H1 (cell line): Measurements from ENCODE around the gene CAMK2A. TPM values are rescaled to one million over a fixed set of nuclear protein-coding genes. Genes with fewer than 3 reads are reported as not detected.

Experiments used
- CTCF ChIA-PET: fragments of 300-600 bp; sonication (Branson Sonifier 250); formaldehyde crosslinking; loops from one replicate; lab custom pipeline; 2021; ENCODE audit not compliant: partially characterized antibody; lab: Charles Lee
- POLR2A ChIA-PET: fragments of 300-600 bp; sonication (Branson Sonifier 250); formaldehyde crosslinking; loops from one replicate; lab custom pipeline; 2021; ENCODE audit warnings: inconsistent platforms; ENCODE audit not compliant: partially characterized antibody; lab: Charles Lee
- DNase-seq, 2 experiments: peaks; one replicate each; pipeline versions ENCODE4 v3.0.0 to v3.0.0-alpha.2; 2010 to 2022; ENCODE audit warnings: low spot score in 2 of 2, low read depth in 1 of 2, mixed read lengths in 1 of 2
- FAIRE-seq: peaks from 2 replicates; lab custom pipeline; 2011; peaks lifted over from hg19 to GRCh38; lab: Jason Lieb, UNC
- H2AFZ ChIP-seq: 2 replicates; pipeline ENCODE4 v1.8.1; 2012; ENCODE audit warnings: low read length, inconsistent platforms
- H2AK5ac ChIP-seq: 2 replicates; pipeline ENCODE4 v1.6.1; 2013; ENCODE audit warnings: low read depth, low read length
- H2BK120ac ChIP-seq: replicated peaks from 2 replicates; pipeline ENCODE3; 2013; ENCODE audit warnings: low read depth, low read length, inconsistent platforms
- H2BK12ac ChIP-seq: 2 replicates; pipeline ENCODE4 v1.6.1; 2013; ENCODE audit warnings: low read depth, low read length
- H2BK15ac ChIP-seq: 2 replicates; pipeline ENCODE4 v1.6.1; 2013; ENCODE audit warnings: low read length
- H2BK20ac ChIP-seq: 2 replicates; pipeline ENCODE4 v1.6.1; 2013; ENCODE audit warnings: low read length
- H2BK5ac ChIP-seq: 2 replicates; pipeline ENCODE4 v1.6.1; 2013; ENCODE audit warnings: low read depth, low read length
- H3K14ac ChIP-seq: 2 replicates; pipeline ENCODE4 v1.6.1; 2013; ENCODE audit warnings: inconsistent platforms; ENCODE audit not compliant: insufficient read length
- H3K18ac ChIP-seq: 2 replicates; pipeline ENCODE4 v1.6.1; 2013; ENCODE audit warnings: low read length; ENCODE audit errors: extremely low read depth
- H3K23ac ChIP-seq: 2 replicates; pipeline ENCODE4 v1.6.1; 2013; ENCODE audit warnings: inconsistent platforms; ENCODE audit not compliant: insufficient read length
- H3K23me2 ChIP-seq: 2 replicates; pipeline ENCODE4 v1.6.1; 2013; ENCODE audit warnings: low read depth, low read length
- H3K27ac ChIP-seq: 2 replicates; pipeline ENCODE4 v1.6.1; 2011; ENCODE audit warnings: low read depth, low read length, inconsistent platforms
- H3K27me3 ChIP-seq, 4 experiments: replicated peaks in 1 of 4; 1 replicate in 1 of 4; 2 replicates in 3 of 4; pipeline versions ENCODE4 v1.6.1 to v1.8.1; 2011 to 2013; ENCODE audit warnings: low read length in 3 of 4, mild to moderate bottlenecking in 3 of 4, inconsistent platforms in 2 of 4, mixed read lengths in 2 of 4, moderate library complexity in 1 of 4; ENCODE audit not compliant: control insufficient read depth in 3 of 4, insufficient read depth in 3 of 4; ENCODE audit errors: extremely low read depth in 1 of 4
- H3K36me3 ChIP-seq, 4 experiments: 2 replicates each; pipeline versions ENCODE4 v1.6.1 to v1.8.1; 2011 to 2013; ENCODE audit warnings: mild to moderate bottlenecking in 4 of 4, low read length in 3 of 4, moderate library complexity in 2 of 4, control low read depth in 1 of 4, inconsistent platforms in 1 of 4; ENCODE audit not compliant: insufficient read depth in 4 of 4, control insufficient read depth in 2 of 4
- H3K4ac ChIP-seq: replicated peaks from 2 replicates; pipeline ENCODE3; 2013; ENCODE audit warnings: low read length, low read depth, mixed read lengths, inconsistent platforms; ENCODE audit not compliant: insufficient read length
- H3K4me1 ChIP-seq, 4 experiments: replicated peaks in 1 of 4; 1 replicate in 1 of 4; 2 replicates in 3 of 4; pipeline versions ENCODE4 v1.6.1 to v1.8.1; 2011 to 2013; ENCODE audit warnings: low read length in 3 of 4, inconsistent platforms in 2 of 4, mixed read lengths in 1 of 4; ENCODE audit not compliant: insufficient read depth in 4 of 4, control insufficient read depth in 3 of 4
- H3K4me2 ChIP-seq, 2 experiments: 2 replicates each; pipeline versions ENCODE4 v1.6.1 to v1.8.1; 2011 to 2013; ENCODE audit warnings: low read depth in 2 of 2, low read length in 2 of 2, control low read depth in 1 of 2, inconsistent platforms in 1 of 2, mild to moderate bottlenecking in 1 of 2; ENCODE audit not compliant: insufficient read depth in 1 of 2
- H3K4me3 ChIP-seq, 4 experiments: fragments of 200-600, 300-600 bp in 1 of 4; sonication (generic), shearing (Covaris generic), sonication (Bioruptor Twin) in 1 of 4; 2 replicates each; pipeline versions ENCODE4 v1.5.1 to v1.8.1; 2011 to 2016; ENCODE audit warnings: low read length in 4 of 4, low read depth in 3 of 4, control low read depth in 2 of 4, inconsistent platforms in 2 of 4, mild to moderate bottlenecking in 2 of 4, mixed read lengths in 1 of 4, moderate library complexity in 1 of 4; ENCODE audit not compliant: insufficient read depth in 2 of 4; ENCODE audit errors: extremely low read depth in 1 of 4
- H3K56ac ChIP-seq: replicated peaks from 2 replicates; pipeline ENCODE3; 2013; ENCODE audit warnings: low read depth, mild to moderate bottlenecking, mixed read lengths, low read length, inconsistent platforms; ENCODE audit not compliant: insufficient read length
- H3K79me1 ChIP-seq: 2 replicates; pipeline ENCODE4 v1.6.1; 2013; ENCODE audit warnings: low read depth, low read length, control low read depth
- H3K79me2 ChIP-seq, 2 experiments: 2 replicates each; pipeline versions ENCODE4 v1.6.1 to v1.8.1; 2012 to 2013; ENCODE audit warnings: low read length in 2 of 2, mild to moderate bottlenecking in 2 of 2, inconsistent platforms in 1 of 2; ENCODE audit not compliant: insufficient read depth in 2 of 2, control insufficient read depth in 1 of 2
- H3K9ac ChIP-seq, 4 experiments: replicated peaks in 1 of 4; 1 replicate in 1 of 4; 2 replicates in 3 of 4; pipeline versions ENCODE4 v1.6.1 to v1.8.1; 2011 to 2013; ENCODE audit warnings: low read depth in 3 of 4, low read length in 3 of 4, control low read depth in 2 of 4, mild to moderate bottlenecking in 2 of 4, moderate library complexity in 2 of 4, inconsistent platforms in 1 of 4; ENCODE audit errors: extremely low read depth in 1 of 4
- H3K9me3 ChIP-seq, 2 experiments: 2 replicates each; pipeline versions ENCODE4 v1.6.1 to v1.8.1; 2012 to 2013; ENCODE audit warnings: mild to moderate bottlenecking in 2 of 2, moderate library complexity in 2 of 2, control low read depth in 1 of 2, inconsistent platforms in 1 of 2, low read depth in 1 of 2, low read length in 1 of 2, mixed read lengths in 1 of 2; ENCODE audit not compliant: insufficient read depth in 2 of 2
- H4K20me1 ChIP-seq, 2 experiments: replicated peaks in 1 of 2; 2 replicates each; pipeline versions ENCODE3 to v1.8.1; 2011 to 2013; ENCODE audit warnings: inconsistent platforms in 2 of 2, low read length in 2 of 2, mild to moderate bottlenecking in 1 of 2; ENCODE audit not compliant: insufficient read depth in 2 of 2, control insufficient read depth in 1 of 2
- H4K5ac ChIP-seq: 2 replicates; pipeline ENCODE4 v1.6.1; 2013; ENCODE audit warnings: low read length, low read depth, mixed read lengths, inconsistent platforms; ENCODE audit not compliant: insufficient read length
- H4K8ac ChIP-seq: 2 replicates; pipeline ENCODE4 v1.8.0; 2013; ENCODE audit warnings: mild to moderate bottlenecking, moderate library complexity, low read length, inconsistent platforms; ENCODE audit not compliant: insufficient read depth; ENCODE audit errors: extremely low read depth
- H4K91ac ChIP-seq: replicated peaks from 2 replicates; pipeline ENCODE3; 2013; ENCODE audit warnings: low read length, mixed read lengths, inconsistent platforms; ENCODE audit not compliant: insufficient read length
- BRCA1 ChIP-seq: IDR thresholded peaks from 2 replicates; pipeline ENCODE4 v1.6.1; 2012; ENCODE audit warnings: low read depth, low read length, improper control_type of control experiment
- CEBPB ChIP-seq: IDR thresholded peaks from 2 replicates; pipeline ENCODE4 v1.6.1; 2012; ENCODE audit warnings: low read depth, low read length
- EGR1 ChIP-seq: IDR thresholded peaks from 2 replicates; pipeline ENCODE4 v1.6.1; 2011; ENCODE audit warnings: low read depth, low read length, borderline replicate concordance
- EP300 ChIP-seq, 2 experiments: IDR thresholded peaks; 1 replicate in 1 of 2; 2 replicates in 1 of 2; pipeline ENCODE4 v1.6.1; 2011 to 2012; ENCODE audit warnings: low read depth in 2 of 2, low read length in 2 of 2, mild to moderate bottlenecking in 2 of 2, borderline replicate concordance in 1 of 2, inconsistent platforms in 1 of 2, moderate library complexity in 1 of 2
- KDM5A ChIP-seq: fragments of 200-600 bp; IDR thresholded peaks from 2 replicates; pipeline ENCODE4 v1.7.1; 2012; ENCODE audit warnings: mild to moderate bottlenecking, low read length, inconsistent platforms, mixed read lengths
- MAX ChIP-seq: IDR thresholded peaks from 2 replicates; pipeline ENCODE4 v1.6.1; 2012; ENCODE audit warnings: inconsistent platforms
- SAP30 ChIP-seq: fragments of 300-600 bp; sonication (generic); IDR thresholded peaks from 2 replicates; pipeline ENCODE4 v1.7.1; 2012; ENCODE audit warnings: low read length, moderate library complexity, mild to moderate bottlenecking, inconsistent platforms; ENCODE audit not compliant: insufficient read depth, insufficient replicate concordance
- SIN3A ChIP-seq, 2 experiments: IDR thresholded peaks in 1 of 2; conservative IDR thresholded peaks in 1 of 2; 2 replicates each; pipeline ENCODE4 v1.6.1; 2011 to 2012; ENCODE audit warnings: low read length in 2 of 2, improper control_type of control experiment in 1 of 2, low read depth in 1 of 2, mild to moderate bottlenecking in 1 of 2
- SIX5 ChIP-seq: IDR thresholded peaks from 2 replicates; pipeline ENCODE4 v1.6.1; 2011; ENCODE audit warnings: mild to moderate bottlenecking, low read depth, low read length
- TBP ChIP-seq: IDR thresholded peaks from 2 replicates; pipeline ENCODE4 v1.6.1; 2011; ENCODE audit warnings: low read depth, low read length, improper control_type of control experiment
- WGBS, 2 experiments: shearing (Covaris generic) in 1 of 2; methylation state at CpG; one replicate each; pipeline versions ENCODE4 v1.1.6 to v1.1.7; 2013 to 2015; ENCODE audit warnings: low lambda C conversion rate in 2 of 2, mixed read lengths in 2 of 2, inconsistent platforms in 1 of 2, low coverage in 1 of 2, missing lambda C conversion rate in 1 of 2; ENCODE audit not compliant: insufficient replicate concordance in 2 of 2, insufficient coverage in 1 of 2, insufficient read length in 1 of 2; ENCODE audit errors: extremely low coverage in 1 of 2, missing lambda C conversion rate in 1 of 2; 5-methylcytosine and 5-hydroxymethylcytosine counted together
- polyA plus RNA-seq, 7 experiments: library from polyadenylated mRNA; depleted of rRNA in 3 of 7; stranded (reverse) in 5 of 7; unstranded in 2 of 7; fragments of >200 nt in 5 of 7; fragments of 200-250 nt in 2 of 7; gene quantifications; 1 replicate in 5 of 7; 2 replicates in 1 of 7; 4 replicates in 1 of 7; pipeline versions ENCODE4 v1.2.1 to v1.2.3, GENCODE V29; 2011 to 2013; ENCODE audit warnings: missing spikeins in 2 of 7, mixed read lengths in 2 of 7
- total RNA-seq: library from RNA; stranded (reverse); fragmentation: NEBNext Ultra II Directional; extraction: Animal tissue kit (Norgen Biotek cat#: 25700); gene quantifications from 2 replicates; pipeline ENCODE4 v1.2.1, GENCODE V29; 2021

The CAMK2A gene
- total and polyA plus RNA-seq, 2 of the 8 experiments (the other 6 are each of a cell fraction or from before 2014, with no cell fraction given), result 0.20 to 0.28 TPM

- POLR2A ChIA-PET, result interaction anchor here (0.9 kb wide), 1 partner anchor 43 kb away, joined by 3 read pairs; no protein-coding TSS in a partner anchor
- no peak overlapping the region for H2BK20ac ChIP-seq
- no peak overlapping the region for H3K27ac ChIP-seq
- H4K20me1 ChIP-seq, result no peaks in the 10 kb centered on the region
- no peaks in the 10 kb centered on the region for H3K23me2 ChIP-seq
- H3K4me1 ChIP-seq, result no peaks in the 10 kb centered on the region; a peak in 1 of 7 replicates
- H2AK5ac ChIP-seq, result no peak overlapping the region
- no peak overlapping the region for H2AFZ ChIP-seq
- peaks cover 4 to 23% (median 17%) of the 10 kb centered on the region in 4 experiments for H3K27me3 ChIP-seq
- no peaks in the 10 kb centered on the region for H3K79me2 ChIP-seq
- no peak overlapping the region for H4K91ac ChIP-seq
- H4K5ac ChIP-seq, result no peak overlapping the region
- H3K4me3 ChIP-seq, result no peak overlapping the region
- H4K8ac ChIP-seq, result no peak overlapping the region
- H2BK12ac ChIP-seq, result no peak overlapping the region
- no peak overlapping the region for H3K4ac ChIP-seq
- no peak overlapping the region for H2BK15ac ChIP-seq
- DNase-seq (no peak), FAIRE-seq (no peak)
- 94% methylated on average over 1 of the region's 1 CpG; no CpG with 5 or more reads in 1 of the 2 experiments for WGBS, 2 experiments
- H2BK120ac ChIP-seq, result no peak overlapping the region
- H3K79me1 ChIP-seq, result no peaks in the 10 kb centered on the region; the same call in 1 of the 2 replicates
- no peak overlapping the region for H3K56ac ChIP-seq
- no peak overlapping the region for H3K9ac ChIP-seq
- H3K4me2 ChIP-seq, result no peak overlapping the region
- CTCF ChIA-PET, result interaction anchor here (0.9 to 17.8 kb wide), 24 partner anchors 13 to 176 kb away, joined by 3 to 406 read pairs (median 6); partner anchors contain the start of genes CDX1, PDGFRB and SLC6A7
- H3K18ac ChIP-seq, result no peak overlapping the region
- H3K36me3 ChIP-seq, result no peaks in the 10 kb centered on the region
- H3K14ac ChIP-seq, result no peak overlapping the region
- H3K9me3 ChIP-seq, result no peaks in the 10 kb centered on the region
- H3K23ac ChIP-seq, result no peak overlapping the region
- H2BK5ac ChIP-seq, result no peak overlapping the region
- no peak for TF ChIP-seq MAX
- no peak for TF ChIP-seq SAP30
- no peak for TF ChIP-seq BRCA1
- no peak for TF ChIP-seq EGR1
- TF ChIP-seq SIX5, result no peak
- TF ChIP-seq SIN3A (conservative IDR thresholded peaks at IDR 0.05 in 1 of 2, IDR thresholded peaks at IDR 0.05 in 1 of 2; ENCODE audit: low read depth in 1 of 2, low read length in 2 of 2), result no peak
- TF ChIP-seq EP300 (IDR thresholded peaks at IDR 0.05; ENCODE audit: borderline replicate concordance in 1 of 2, low read depth in 2 of 2, low read length in 2 of 2), result no peak
- no peak for TF ChIP-seq CEBPB
- TF ChIP-seq TBP, result no peak
- TF ChIP-seq KDM5A, result no peak
Observed at GRCh38 chr5:150175076-150175475, 114.5 kb downstream of the CAMK2A start.
